ENCODE data around the gene TRIOBP. TPM values are rescaled to one million over a fixed set of nuclear protein-coding genes. Genes with fewer than 3 reads are reported as not detected.

Gene TRIOBP
- total and polyA plus RNA-seq, 8 donors, result 57.4 to 84.9 (median 71.4) TPM

DNA sequence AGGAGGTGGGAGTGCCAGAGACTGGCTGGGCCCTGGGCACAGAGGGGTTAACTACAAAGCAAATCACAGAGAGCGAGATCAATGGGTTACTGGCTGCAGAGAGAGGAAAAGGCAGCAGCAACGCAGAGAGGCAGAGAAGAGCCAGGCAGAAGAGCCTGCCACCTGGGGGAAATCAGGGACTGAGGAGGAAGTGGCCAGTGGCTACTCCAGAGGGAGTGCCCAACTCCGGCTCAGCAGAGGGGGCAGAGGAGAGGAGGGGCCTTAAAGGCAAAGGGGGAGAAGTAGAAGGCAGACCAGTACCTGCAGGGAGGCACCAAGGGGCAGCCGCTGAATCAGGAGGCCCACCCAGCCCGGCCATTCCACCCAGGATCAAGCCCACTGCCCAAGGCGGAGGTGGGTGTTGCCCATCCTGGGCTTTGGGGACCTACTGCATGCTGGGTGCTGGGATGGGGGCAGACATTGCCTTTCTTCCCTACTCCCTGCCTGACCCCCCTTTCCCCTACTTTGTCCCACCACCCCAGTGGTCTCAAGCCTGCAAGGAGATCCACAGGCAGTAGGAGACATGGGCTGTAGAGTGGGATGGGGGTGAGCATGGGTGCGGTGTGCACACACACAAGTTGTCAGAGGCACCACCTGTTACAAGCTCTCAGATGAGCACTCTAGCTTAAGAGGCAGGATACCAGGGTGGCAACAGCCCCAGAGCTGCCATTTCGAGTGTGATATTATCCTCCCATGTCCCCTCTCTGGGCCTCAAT, 125.4 kb downstream of the TRIOBP start:
- peaks cover 15 to 35% of the 10 kb centered on the region in 2 donors for H3K4me1 ChIP-seq
- peaks cover 6 to 81% of the 10 kb centered on the region in 2 donors for H3K27me3 ChIP-seq
- TF ChIP-seq, protein P1, sequence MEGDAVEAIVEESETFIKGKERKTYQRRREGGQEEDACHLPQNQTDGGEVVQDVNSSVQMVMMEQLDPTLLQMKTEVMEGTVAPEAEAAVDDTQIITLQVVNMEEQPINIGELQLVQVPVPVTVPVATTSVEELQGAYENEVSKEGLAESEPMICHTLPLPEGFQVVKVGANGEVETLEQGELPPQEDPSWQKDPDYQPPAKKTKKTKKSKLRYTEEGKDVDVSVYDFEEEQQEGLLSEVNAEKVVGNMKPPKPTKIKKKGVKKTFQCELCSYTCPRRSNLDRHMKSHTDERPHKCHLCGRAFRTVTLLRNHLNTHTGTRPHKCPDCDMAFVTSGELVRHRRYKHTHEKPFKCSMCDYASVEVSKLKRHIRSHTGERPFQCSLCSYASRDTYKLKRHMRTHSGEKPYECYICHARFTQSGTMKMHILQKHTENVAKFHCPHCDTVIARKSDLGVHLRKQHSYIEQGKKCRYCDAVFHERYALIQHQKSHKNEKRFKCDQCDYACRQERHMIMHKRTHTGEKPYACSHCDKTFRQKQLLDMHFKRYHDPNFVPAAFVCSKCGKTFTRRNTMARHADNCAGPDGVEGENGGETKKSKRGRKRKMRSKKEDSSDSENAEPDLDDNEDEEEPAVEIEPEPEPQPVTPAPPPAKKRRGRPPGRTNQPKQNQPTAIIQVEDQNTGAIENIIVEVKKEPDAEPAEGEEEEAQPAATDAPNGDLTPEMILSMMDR (IDR thresholded peaks at IDR 0.05), result no peak
- H3K27ac ChIP-seq, result no peak overlapping the region
- DNase-seq (peak in 1 of 4 donors; percentile 36), ATAC-seq (no peak)
- no peak overlapping the region for H3K4me3 ChIP-seq
- intact Hi-C loops (cut with DNase I), result loop anchor here in 1 of 2 donors (10.0 kb wide), 1 partner anchor 143 kb away; no protein-coding TSS in a partner anchor
- H3K9me3 ChIP-seq, result no peaks in the 10 kb centered on the region
- no peaks in the 10 kb centered on the region for H3K36me3 ChIP-seq

DNA sequence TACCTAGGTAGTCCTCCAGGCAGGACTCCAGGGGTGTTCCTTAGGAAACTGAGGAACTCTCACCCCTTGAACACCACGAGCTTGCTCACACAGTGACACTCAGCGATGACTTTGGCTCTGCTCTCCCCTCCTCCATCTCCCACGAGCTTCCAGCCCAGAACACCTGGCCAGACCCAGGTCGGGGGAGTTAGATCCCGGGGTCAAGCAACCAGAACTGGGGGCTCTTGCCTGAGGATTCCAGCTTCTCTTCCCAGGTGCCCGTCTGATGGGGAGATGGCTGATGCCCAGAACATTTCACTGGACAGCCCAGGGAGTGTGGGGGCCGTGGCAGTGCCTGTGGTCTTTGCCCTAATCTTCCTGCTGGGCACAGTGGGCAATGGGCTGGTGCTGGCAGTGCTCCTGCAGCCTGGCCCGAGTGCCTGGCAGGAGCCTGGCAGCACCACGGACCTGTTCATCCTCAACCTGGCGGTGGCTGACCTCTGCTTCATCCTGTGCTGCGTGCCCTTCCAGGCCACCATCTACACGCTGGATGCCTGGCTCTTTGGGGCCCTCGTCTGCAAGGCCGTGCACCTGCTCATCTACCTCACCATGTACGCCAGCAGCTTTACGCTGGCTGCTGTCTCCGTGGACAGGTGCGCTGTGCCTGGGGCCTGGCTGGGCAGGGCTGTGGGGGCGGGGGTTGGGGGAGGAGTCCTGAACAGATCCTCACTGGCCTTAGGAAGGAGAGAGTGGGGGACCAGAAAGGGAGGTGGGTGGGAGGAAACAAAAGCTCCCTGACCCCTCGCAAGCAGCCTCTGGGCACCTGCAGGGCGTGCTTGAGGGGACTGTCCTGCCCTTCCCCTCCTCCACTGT, 126.5 kb downstream of the TRIOBP start, which contains the start of gene GALR3:
TSS of gene GALR3 (plus strand) at position 249 of the 852 bp plus-strand sequence. CDS start at position 274, 25 bp downstream.
- TF ChIP-seq, protein P1 (IDR thresholded peaks at IDR 0.05), result no peak
- no peak for ATAC-seq
- Histone ChIP-seq H3K4me1 (peaks cover 8 to 25% of the 10 kb centered on the region in 2 donors), H3K36me3 (peaks cover 0 to 2% of the 10 kb centered on the region in 2 donors), H3K4me3 (no peak within 1 kb of the TSS), H3K27ac (no peak within 1 kb of the TSS), H3K9me3 (no peaks in the 10 kb centered on the region), H3K27me3 (peaks cover 6 to 74% of the 10 kb centered on the region in 2 donors)
- intact Hi-C loops (cut with DNase I), result loop anchor here in 1 of 2 donors (10.0 kb wide), 1 partner anchor 141 kb away; no protein-coding TSS in a partner anchor
- peak in 1 of 4 donors; percentile 49 for DNase-seq

DNA sequence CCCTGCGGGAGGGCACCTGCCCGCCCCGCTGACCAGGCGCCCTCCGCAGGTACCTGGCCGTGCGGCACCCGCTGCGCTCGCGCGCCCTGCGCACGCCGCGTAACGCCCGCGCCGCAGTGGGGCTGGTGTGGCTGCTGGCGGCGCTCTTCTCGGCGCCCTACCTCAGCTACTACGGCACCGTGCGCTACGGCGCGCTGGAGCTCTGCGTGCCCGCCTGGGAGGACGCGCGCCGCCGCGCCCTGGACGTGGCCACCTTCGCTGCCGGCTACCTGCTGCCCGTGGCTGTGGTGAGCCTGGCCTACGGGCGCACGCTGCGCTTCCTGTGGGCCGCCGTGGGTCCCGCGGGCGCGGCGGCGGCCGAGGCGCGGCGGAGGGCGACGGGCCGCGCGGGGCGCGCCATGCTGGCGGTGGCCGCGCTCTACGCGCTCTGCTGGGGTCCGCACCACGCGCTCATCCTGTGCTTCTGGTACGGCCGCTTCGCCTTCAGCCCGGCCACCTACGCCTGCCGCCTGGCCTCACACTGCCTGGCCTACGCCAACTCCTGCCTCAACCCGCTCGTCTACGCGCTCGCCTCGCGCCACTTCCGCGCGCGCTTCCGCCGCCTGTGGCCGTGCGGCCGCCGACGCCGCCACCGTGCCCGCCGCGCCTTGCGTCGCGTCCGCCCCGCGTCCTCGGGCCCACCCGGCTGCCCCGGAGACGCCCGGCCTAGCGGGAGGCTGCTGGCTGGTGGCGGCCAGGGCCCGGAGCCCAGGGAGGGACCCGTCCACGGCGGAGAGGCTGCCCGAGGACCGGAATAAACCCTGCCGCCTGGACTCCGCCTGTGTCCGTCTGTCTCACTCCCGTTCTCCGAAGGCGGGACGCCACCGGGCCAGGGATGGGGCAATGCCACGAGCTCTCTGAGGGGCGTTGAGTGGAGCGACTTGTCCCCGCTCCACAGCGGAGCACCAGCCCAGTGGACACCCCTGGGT, 128.1 kb downstream of the TRIOBP start:
- H3K27ac ChIP-seq, result no peak overlapping the region
- peaks cover 0 to 18% of the 10 kb centered on the region in 2 donors for H3K36me3 ChIP-seq
- peaks cover 0 to 16% of the 10 kb centered on the region in 2 donors for H3K4me1 ChIP-seq
- peaks cover 0 to 58% of the 10 kb centered on the region in 2 donors for H3K27me3 ChIP-seq
- no peaks in the 10 kb centered on the region for H3K9me3 ChIP-seq
- intact Hi-C loops (cut with DNase I), result loop anchor here in 1 of 2 donors (10.0 kb wide), 1 partner anchor 140 kb away; no protein-coding TSS in a partner anchor
- H3K4me3 ChIP-seq, result peak overlapping the region in 1 of 2 donors; percentile 32
- DNase-seq (peak in 1 of 4 donors; percentile 82), ATAC-seq (no peak)
- TF ChIP-seq, protein P1 (IDR thresholded peaks at IDR 0.05), result no peak

Other genes starting within 250 kb of the TRIOBP start
- 10 to 100 TPM; 24.4 to 46.4 TPM for gene MFNG, start 210.7 kb upstream of the TRIOBP start, total RNA-seq
- 10 to 100 TPM; 17.7 to 25.3 (median 21.7) TPM for gene MFNG, start 210.7 kb upstream of the TRIOBP start, polyA plus RNA-seq (ENCODE audit: insufficient read length in 6 of 6)
- gene CARD10, start 177.6 kb upstream of the TRIOBP start, total RNA-seq, result 10 to 100 TPM; 10.3 to 13.6 TPM
- gene CARD10, start 177.6 kb upstream of the TRIOBP start, polyA plus RNA-seq (ENCODE audit: insufficient read length in 6 of 6), result 10 to 100 TPM; 13.4 to 19.7 (median 17.0) TPM
- gene CDC42EP1, start 136.6 kb upstream of the TRIOBP start, total RNA-seq, result 10 to 100 TPM; 74.0 to 84.3 TPM
- gene CDC42EP1, start 136.6 kb upstream of the TRIOBP start, polyA plus RNA-seq (ENCODE audit: insufficient read length in 6 of 6), result 10 to 100 TPM; 30.8 to 54.7 (median 45.2) TPM
- gene LGALS2, start 117.0 kb upstream of the TRIOBP start, total RNA-seq, result under 1 TPM in 1 of 2 donors, not detected in 1; 0.61 TPM
- 1 to 10 TPM; 1.2 to 2.6 (median 1.5) TPM for gene LGALS2, start 117.0 kb upstream of the TRIOBP start, polyA plus RNA-seq (ENCODE audit: insufficient read length in 6 of 6)
- 10 to 100 TPM; 53.0 to 64.3 TPM for gene GGA1, start 88.2 kb upstream of the TRIOBP start, total RNA-seq
- gene GGA1, start 88.2 kb upstream of the TRIOBP start, polyA plus RNA-seq (ENCODE audit: insufficient read length in 6 of 6), result 10 to 100 TPM; 49.6 to 71.2 (median 58.8) TPM
- gene SH3BP1, start 57.4 kb upstream of the TRIOBP start, total RNA-seq, result 10 to 100 TPM; 14.0 to 40.7 TPM
- gene SH3BP1, start 57.4 kb upstream of the TRIOBP start, polyA plus RNA-seq (ENCODE audit: insufficient read length in 6 of 6), result 10 to 100 TPM; 23.4 to 31.5 (median 27.7) TPM
- gene PDXP, start 38.3 kb upstream of the TRIOBP start, total RNA-seq, result 10 to 100 TPM in 1 of 2 donors, 1 to 10 TPM in 1; 8.3 to 10.1 TPM
- 10 to 100 TPM in 5 of 6 donors, 1 to 10 TPM in 1; 9.1 to 13.3 (median 11.8) TPM for gene PDXP, start 38.3 kb upstream of the TRIOBP start, polyA plus RNA-seq (ENCODE audit: insufficient read length in 6 of 6)
- 100 to 1,000 TPM; 826 to 851 TPM for gene LGALS1, start 21.4 kb upstream of the TRIOBP start, total RNA-seq
- gene LGALS1, start 21.4 kb upstream of the TRIOBP start, polyA plus RNA-seq (ENCODE audit: insufficient read length in 6 of 6), result 100 to 1,000 TPM; 575 to 923 (median 640) TPM
- 10 to 100 TPM; 16.2 to 26.3 TPM for gene NOL12, start 10.7 kb upstream of the TRIOBP start, total RNA-seq
- 10 to 100 TPM; 17.1 to 23.7 (median 20.3) TPM for gene NOL12, start 10.7 kb upstream of the TRIOBP start, polyA plus RNA-seq (ENCODE audit: insufficient read length in 6 of 6)
- gene GCAT, start 110.9 kb downstream of the TRIOBP start, total RNA-seq, result 10 to 100 TPM; 12.6 to 16.7 TPM
- 10 to 100 TPM in 1 of 6 donors, 1 to 10 TPM in 5; 8.1 to 10.9 (median 8.9) TPM for gene GCAT, start 110.9 kb downstream of the TRIOBP start, polyA plus RNA-seq (ENCODE audit: insufficient read length in 6 of 6)
- not detected for gene GALR3, start 126.3 kb downstream of the TRIOBP start, total RNA-seq
- not detected for gene GALR3, start 126.3 kb downstream of the TRIOBP start, polyA plus RNA-seq (ENCODE audit: insufficient read length in 6 of 6)
- gene ANKRD54, start 147.3 kb downstream of the TRIOBP start, total RNA-seq, result 10 to 100 TPM; 15.2 to 21.9 TPM
- gene ANKRD54, start 147.3 kb downstream of the TRIOBP start, polyA plus RNA-seq (ENCODE audit: insufficient read length in 6 of 6), result 10 to 100 TPM; 16.8 to 23.5 (median 19.2) TPM
- gene EIF3L, start 152.4 kb downstream of the TRIOBP start, total RNA-seq, result 100 to 1,000 TPM; 310 to 378 TPM
- 1,000 to 10,000 TPM; 1,019 to 1,258 (median 1,177) TPM for gene EIF3L, start 152.4 kb downstream of the TRIOBP start, polyA plus RNA-seq (ENCODE audit: insufficient read length in 6 of 6)
- gene MICALL1, start 209.2 kb downstream of the TRIOBP start, total RNA-seq, result 10 to 100 TPM; 35.8 to 36.8 TPM
- 10 to 100 TPM; 15.0 to 32.4 (median 22.3) TPM for gene MICALL1, start 209.2 kb downstream of the TRIOBP start, polyA plus RNA-seq (ENCODE audit: insufficient read length in 6 of 6)